Right kidney (tissue), 1 donor: ENCODE data around the gene KCNK6.
"Not testable (repeated sequence)": the region's sequence is repeated elsewhere in the genome, so short reads cannot be mapped to it uniquely, and the experiment has no call there.

Source experiments
- DNase-seq: peaks from one replicate; pipeline ENCODE4 v3.0.0-alpha.2; 2016

KCNK6 gene

DNA sequence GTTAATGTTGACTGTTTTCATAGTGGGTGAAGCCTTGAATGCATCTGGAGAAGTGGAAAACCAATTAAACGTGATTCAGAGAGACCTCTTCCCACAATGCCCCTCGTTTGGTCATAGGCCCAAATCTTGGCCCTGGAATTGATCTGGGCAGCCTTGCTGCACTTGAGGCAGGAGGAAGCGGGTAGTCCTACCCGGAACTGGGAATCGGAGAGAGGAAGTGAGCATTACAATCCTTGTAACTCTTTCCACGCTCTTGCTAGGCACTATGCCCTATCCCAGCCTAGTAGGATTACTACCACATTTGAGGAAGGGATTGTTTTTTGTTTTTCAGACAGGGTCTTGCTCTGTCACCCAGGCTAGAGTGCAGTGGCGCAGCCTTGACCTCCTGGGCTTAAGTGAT, 3.6 kb downstream of the KCNK6 start:
- no peak for DNase-seq

- no peak for DNase-seq
These were observed 4.8 kb downstream of the KCNK6 start for GRCh38 chr19:38324431-38324830.

- DNase-seq = no peak
These were observed 6.9 kb downstream of the KCNK6 start for GRCh38 chr19:38326591-38326990.

DNA sequence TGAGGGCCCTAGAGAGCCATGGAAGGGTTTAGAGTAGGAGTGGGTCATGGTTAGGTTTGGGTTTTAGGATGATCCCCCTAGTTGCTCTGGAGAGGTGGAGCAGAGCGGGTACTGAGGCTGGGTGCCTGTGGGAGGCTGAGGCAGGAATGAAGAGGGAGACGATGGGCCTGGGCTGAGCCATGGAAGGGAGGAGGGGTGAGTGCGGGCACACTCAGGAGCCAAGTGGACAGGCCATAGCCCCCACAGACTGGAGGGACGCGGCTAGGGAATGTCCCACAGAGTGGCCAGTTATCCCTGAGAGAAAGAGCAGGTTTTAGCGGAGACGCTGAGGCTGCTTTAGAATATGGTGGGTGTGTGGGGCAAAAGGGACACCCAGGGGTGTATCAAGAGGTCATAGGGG, 10.0 kb downstream of the KCNK6 start:
- DNase-seq = no peak

- no peak for DNase-seq
These were observed 12.1 kb downstream of the KCNK6 start for GRCh38 chr19:38331728-38332127.

DNA sequence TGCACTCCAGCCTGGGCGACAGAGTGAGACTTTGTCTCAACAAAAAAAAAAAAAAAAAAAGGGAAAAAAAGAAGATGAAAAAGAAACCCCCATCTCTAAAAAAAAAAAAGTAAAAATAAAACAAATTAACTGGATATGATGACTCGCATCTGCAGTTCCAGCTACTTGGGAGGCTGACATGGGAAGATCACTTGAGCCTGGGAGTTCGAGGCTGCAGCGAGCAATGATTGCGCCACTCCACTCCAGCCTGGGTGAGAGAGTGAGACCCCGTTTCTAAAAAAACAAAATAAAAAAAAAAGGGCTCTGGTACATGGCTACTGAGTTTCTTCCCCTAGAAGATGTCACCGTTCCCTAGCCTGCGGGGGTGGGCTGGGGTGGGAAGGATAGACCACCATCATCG, 13.6 kb downstream of the KCNK6 start:
- no peak for DNase-seq

GRCh38 chr19:38335949-38336637, 16.4 kb downstream of the KCNK6 start:
- DNase-seq = peak; percentile 87

GRCh38 chr19:38336638-38337359, 17.2 kb downstream of the KCNK6 start:
- DNase-seq = peak; percentile 86

DNA sequence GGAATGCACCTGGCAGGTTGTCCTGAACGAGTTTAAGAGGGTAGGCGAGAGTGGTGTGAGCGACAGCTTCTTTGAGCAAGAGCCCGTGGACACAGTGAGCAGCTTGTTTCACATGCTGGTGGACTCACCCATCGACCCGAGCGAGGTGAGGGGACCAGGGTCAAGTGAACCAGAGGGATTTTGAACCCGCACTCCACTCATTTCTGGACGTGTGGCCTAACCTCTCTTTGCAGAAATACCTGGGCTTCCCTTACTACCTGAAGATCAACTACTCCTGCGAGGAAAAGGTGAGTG, 17.7 kb downstream of the KCNK6 start:
- DNase-seq = no peak

DNA sequence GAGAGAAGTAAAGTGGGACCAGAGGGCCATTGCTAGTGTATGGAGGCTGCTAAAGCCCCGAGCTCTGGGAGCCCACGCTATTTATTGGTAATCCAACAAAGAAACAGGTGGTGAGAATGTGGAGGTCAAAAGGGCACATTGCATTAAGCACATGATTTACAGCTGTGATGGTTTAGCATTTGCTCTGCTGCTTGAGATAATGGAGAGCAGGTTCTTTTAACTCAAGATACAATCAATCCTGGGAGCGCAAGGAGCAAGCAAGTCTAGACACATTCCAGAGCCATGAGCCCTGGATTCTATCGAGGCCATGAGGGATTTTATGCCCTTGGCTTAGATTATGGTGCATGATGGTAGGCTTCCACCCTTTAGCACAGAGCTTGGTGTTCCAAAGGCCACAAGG, 19.4 kb downstream of the KCNK6 start:
- not testable (repeated sequence) for DNase-seq

GRCh38 chr19:38340927-38341326, 21.3 kb downstream of the KCNK6 start:
- DNase-seq = no peak

GRCh38 chr19:38346837-38347236, 27.2 kb downstream of the KCNK6 start:
- no peak for DNase-seq

GRCh38 chr19:38350883-38351282, 31.2 kb downstream of the KCNK6 start:
- DNase-seq = no peak

GRCh38 chr19:38351865-38352395, 32.3 kb downstream of the KCNK6 start:
- DNase-seq = no peak

DNA sequence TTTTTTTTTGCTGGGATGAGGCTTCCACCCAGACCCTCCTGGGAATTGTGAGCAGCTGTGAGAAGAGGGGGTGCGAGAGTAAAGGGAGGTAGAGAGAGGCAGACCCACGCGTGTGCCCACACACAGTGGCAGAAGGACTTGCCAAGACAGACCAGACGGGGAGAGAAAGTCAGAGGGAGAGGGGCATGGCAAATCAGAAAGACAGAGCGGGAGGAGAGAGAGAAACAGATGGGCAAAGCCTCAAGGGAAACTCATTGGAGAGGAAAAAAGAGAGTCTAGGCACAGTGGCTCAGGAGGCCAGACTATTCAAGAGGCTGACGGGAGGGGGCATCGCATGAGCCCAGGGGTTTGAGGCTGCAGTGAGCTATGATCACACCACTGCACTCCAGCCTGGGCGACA, 33.0 kb downstream of the KCNK6 start:
- no peak for DNase-seq

DNA sequence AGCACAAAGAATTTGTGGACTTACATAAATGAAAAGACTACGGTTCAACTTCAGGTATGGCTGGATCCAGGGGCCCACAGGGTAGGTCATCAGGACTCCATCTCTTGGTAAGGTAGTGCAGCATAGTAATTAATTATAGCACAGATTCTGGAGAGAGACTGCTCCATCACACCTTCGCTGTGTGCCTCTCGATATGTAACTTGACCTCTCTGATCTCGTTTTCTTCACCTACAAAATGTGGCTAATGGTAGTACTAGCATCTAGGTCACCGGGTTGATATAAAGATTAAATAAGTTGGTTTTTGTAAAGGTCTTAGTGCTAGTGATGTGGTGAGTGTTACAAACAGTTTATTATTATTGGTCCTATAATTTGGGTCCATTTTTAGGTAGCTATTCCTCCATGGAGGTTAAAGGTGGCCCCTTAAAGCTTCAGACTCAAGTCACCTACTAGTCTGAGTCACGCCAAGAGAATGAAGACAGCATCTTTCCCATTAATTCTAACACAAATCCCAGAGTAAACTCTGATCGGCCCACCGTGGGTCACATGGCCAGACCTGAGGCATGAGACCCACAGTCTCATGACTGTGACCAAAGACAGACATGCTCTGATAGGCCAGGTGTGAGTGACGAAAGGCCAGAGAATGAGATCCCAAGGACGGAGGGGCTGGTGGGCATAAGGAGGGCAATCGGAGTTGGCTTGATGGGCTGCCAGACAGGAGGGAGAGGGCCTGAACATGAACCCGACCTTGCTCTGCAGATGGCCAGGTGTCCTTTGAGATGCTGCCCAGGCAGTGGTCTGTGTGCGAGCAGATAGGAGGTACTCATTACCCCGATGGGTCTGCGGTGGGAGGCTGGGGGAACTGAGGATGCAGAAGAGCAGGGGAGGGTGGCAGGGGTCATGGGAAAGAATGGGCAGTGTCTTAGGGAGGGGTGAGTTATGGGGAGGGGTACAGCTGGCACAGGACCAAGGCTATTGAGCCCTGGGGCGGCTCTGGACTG, 36.4 kb downstream of the KCNK6 start:
- DNase-seq = no peak

GRCh38 chr19:38358071-38358470, 38.4 kb downstream of the KCNK6 start:
- no peak for DNase-seq

DNA sequence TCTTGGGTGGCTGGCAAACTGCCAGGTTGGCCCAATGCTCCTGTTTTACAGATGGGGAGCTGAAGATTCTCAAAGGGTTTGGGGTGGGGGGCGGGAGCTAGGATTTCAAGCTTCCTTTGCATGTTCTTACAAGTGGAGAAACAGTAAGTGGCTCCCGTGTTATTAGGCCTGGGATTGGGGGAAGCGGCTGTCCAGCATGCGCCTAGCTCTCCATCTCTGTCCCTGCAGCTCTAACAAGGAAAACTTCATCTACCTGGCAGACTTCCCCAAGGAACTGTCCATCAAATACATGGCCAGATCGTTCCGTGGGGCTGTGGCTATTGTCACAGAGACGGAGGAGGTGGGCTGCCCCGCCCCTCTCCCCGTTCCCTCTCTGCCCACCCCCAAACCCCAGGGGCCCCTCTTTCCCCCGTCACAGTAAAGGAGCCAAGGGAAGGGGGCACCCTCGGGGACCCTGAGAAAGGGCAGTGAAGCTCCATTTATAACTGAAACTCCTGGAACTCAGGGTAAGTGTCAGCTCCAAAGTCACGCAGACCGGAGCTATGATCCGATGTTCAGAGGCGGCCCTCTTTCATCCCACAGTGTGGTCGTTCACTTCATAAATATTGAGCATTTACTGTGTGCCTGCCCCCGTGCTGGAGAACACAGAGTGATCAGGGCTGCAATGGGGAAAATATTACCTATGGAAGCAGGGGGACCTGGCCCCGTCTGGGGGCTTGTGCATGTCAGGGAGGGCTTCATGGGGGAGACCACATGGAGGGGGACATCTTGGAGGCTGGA, 39.8 kb downstream of the KCNK6 start:
- no peak for DNase-seq

DNA sequence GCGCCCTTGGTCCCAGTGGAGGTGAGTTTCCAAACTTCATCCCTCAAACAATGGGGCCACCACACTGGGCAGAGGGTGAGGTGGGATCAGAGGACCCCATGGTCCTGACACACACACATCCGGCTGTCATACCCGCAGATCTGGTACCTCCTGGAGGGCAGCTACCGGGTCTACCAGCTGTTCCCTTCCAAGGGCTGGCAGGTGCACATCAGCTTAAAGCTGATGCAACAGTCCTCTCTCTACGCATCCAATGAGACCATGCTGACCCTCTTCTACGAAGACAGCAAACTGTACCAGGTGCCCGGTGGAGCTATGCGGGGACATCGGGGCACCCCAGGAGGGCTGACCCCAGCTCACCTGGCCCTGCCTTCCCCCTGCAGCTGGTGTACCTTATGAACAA, 40.7 kb downstream of the KCNK6 start:
- DNase-seq = no peak

GRCh38 chr19:38360839-38361631, 41.4 kb downstream of the KCNK6 start:
- no peak for DNase-seq

DNA sequence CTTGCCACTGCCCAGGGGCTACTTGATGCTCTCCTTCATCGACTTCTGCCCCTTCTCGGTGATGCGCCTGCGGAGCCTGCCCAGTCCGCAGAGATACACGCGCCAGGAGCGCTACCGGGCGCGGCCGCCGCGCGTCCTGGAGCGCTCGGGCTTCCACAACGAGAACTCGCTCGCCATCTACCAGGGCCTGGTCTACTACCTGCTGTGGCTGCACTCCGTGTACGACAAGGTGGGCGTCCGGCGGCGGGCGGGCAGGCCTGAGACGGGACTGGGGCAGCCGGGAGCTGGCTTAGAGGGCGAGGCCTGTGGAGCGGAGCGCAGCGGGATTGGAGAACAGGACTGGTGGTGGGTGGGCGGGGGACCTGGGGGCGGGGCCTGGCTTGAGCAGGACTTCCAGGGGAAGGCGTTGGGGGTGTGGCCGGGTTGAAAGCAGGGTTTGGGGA, 42.0 kb downstream of the KCNK6 start:
- DNase-seq = peak; percentile 87
